Non-pigmented ciliary epithelial cell (primary cell): ENCODE results near the gene ADAMTSL1.

Experiments used
- DNase-seq: peaks from one replicate; pipeline ENCODE4 v3.0.0-alpha.2; 2010; ENCODE audit warnings: low read depth

Gene ADAMTSL1

GRCh38 chr9:18499062-18499461 lies 25.1 kb downstream of the ADAMTSL1 start:
- DNase-seq = no peak

GRCh38 chr9:18499980-18500379 lies 26.0 kb downstream of the ADAMTSL1 start:
- no peak for DNase-seq

DNA sequence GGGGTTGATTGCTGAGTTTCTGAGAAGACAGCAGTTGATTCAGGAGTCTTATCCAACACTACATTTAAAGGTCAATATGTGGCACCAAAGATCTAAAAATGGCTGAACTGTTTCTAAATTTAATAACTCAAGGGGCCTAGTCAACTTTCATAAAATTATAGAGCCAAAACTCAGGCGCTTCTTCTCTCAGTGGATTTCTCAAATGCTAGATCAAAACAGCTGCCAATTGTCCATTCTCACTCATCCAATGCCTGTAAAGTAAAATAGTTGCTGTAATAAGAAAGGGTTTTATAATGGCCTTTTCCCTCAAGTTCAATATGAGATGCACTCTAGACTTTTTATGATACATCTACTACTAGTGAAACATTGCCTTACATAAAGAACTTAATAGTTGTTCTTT lies 26.5 kb downstream of the ADAMTSL1 start:
- DNase-seq = no peak

DNA sequence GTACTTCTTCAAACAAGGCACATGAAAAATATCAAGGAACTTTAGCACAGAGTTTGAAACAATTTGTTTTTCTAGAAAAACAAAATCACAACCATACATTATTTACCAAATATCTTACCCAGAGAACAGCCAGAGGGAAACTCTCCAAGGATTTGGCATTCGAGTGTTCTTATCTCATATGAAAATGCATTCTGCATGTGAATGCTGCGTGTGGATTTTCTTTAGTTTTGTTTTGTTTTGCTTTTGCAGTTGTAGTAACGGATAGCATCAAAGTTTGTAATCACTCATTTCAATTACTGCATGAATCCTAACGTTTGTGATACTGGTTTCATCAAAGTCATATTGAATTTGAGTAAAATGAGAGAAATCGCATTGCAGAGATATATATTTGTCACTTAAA lies 28.0 kb downstream of the ADAMTSL1 start:
- no peak for DNase-seq

- no peak for DNase-seq
These were observed 28.6 kb downstream of the ADAMTSL1 start for GRCh38 chr9:18502546-18502945.

GRCh38 chr9:18504707-18505106 lies 30.8 kb downstream of the ADAMTSL1 start:
- DNase-seq = no peak

DNA sequence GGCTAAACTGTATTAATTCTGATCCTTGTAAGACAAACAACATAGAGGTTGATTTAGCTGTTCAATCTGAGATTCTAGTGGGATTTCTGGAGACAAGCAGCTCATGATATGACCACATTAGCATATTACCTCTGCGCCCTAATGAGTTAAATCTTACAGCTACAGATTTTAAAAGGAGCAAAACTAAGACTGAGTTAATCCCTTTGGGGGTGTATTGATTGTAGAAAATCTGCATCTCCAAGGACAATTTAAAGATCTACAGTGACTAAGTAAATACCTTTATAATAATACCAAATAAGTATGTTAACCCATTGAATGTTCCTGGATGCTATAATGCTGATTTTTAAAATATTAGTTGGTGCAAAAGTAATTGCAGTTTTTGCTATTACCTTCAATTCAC lies 33.2 kb downstream of the ADAMTSL1 start:
- DNase-seq = no peak

- no peak for DNase-seq
These were observed 42.6 kb downstream of the ADAMTSL1 start for GRCh38 chr9:18516514-18516913.

DNA sequence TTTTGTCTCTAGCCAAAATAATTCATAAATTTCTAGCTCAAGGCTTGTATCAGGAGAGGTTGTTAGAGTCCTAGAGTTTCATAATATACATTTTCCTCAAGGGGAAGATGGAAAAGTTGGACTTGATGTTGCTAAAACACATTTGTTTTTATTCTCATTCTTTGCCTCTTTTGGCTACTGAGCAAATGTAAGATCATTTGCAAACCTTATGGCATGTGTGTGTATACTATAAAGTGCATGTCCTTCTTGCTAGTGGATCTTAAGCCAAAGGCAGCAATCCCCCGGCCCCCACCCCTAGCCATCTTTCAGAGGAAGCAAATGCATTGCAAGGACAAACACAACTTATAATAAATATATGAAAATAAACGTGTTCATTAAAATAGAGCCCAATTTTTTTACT lies 43.0 kb downstream of the ADAMTSL1 start:
- DNase-seq = no peak

DNA sequence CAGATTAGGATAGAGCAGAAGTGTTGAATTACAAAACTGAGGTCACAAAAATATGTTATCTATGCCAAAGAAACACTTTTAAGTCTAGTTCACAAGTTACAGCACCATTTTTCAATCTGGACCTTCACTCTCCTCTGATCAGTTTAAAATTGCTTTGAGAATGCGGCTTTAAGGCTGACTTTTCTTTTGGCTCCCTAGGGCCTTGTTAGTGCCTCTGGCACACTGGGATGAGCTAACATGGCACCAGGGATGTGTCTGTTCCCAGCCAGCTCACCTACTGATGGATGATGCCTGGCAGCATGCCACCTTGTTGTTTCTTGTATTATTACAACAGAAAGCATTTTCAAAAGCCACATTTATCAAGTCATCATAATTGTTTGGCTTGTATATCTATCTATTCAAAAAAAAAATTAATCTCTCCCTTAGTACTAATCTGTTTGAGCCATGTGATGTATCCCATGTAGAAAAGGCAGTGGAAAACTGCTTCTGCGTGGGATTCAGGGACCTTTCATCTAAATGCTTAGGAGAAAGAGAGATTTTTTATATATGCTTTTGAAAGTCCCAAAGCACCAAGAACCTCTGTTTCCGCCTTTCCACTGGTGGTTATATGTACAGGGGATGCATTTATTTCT lies 46.6 kb downstream of the ADAMTSL1 start:
- DNase-seq = no peak

DNA sequence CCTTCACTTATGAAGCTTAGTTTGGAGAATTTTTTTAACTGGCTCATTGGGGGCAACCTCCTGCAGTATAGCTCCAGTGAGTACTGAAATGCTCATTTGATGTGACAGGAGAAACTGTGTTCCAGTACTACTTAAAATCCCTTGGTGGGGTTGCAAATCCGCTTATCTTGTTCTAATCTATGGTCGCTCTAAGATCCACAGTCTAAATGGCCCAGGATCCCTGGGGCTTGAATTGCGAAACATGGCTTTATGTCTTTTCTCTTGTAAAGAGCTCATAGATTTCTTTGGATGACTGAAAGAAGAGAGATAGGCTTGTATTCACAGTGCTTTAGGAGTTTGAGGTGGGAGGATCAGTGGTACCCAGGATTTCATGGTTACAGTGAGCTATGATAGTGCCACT lies 52.7 kb downstream of the ADAMTSL1 start:
- DNase-seq = no peak

DNA sequence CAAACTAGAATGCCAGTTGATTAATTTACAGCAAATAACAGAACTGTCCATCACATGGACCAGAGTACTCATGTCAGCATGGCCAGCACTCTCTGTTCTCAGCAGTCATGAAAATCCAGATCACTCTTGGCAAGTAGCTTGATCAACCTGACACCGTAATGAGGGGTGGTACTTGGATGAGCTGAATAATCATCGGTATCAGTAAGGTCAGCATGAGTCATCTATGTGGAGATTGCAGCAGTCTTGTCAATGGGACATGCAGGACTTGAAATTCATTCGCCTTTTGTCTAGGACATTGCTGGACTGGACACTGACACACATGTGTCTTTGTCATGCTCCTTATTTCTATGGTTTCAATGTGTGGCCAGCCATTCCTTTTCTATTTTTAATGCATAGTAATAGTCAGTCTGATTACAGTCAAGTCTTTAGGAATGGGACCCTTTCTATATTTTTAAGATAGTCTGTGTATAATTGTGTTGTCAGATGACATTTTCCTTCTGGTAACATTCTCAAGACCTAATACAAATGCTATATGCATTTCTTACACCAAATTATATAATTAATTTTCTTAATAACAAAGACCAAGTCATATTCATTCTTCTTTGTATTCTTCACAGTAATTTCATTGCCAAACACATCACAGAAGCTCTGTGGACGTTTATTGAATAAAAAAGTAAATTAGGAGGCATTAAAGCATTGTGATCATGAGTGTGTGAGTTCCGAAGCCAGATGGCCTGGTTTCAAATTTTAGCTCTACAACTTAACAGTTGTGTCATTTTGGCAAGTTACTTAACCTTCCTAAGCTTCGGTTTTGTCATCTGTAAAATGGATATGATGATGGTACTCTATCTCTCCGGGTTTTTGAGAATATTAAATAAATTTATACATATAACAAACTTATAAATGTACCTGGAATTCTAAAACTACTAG lies 57.4 kb downstream of the ADAMTSL1 start:
- no peak for DNase-seq

DNA sequence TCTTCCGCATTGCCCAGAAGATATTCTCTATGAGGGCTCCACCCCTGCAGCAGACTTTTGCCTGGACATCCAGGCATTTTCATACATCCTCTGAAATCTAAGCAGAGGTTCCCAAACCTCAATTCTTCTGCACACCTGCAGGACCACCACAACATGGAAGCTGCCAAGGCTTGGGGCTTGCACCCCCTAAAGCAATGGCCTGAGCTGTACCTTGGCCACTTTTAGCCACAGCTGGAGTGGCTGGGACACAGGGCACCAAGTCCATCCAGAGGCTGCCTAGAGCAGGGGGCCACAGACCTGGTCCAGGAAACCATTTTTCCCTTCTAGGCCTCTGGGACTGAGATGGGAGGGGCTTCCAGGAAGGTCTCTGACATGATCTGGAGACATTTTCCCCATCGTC lies 60.7 kb downstream of the ADAMTSL1 start:
- no peak for DNase-seq

DNA sequence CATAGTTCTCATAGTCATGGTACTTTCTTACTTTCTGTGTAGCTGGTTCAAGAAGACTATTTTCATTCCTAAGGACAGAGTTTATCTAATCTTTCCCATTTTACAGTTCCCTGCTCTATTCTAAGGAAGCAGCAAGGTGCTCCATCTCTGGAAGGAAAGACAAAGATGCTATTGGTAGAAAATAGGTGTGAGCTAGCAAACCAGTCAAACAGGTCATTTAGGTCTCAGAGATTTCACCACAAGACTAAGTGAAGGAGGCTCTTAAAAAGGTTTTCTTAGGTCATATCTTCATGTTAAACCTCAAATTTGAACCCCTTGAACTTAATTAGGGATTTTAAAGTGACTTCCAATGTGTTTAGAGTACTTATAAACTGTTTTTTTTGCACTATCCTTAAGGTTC lies 62.6 kb downstream of the ADAMTSL1 start:
- no peak for DNase-seq

- no peak for DNase-seq
These were observed 65.3 kb downstream of the ADAMTSL1 start for GRCh38 chr9:18539203-18539693.

DNA sequence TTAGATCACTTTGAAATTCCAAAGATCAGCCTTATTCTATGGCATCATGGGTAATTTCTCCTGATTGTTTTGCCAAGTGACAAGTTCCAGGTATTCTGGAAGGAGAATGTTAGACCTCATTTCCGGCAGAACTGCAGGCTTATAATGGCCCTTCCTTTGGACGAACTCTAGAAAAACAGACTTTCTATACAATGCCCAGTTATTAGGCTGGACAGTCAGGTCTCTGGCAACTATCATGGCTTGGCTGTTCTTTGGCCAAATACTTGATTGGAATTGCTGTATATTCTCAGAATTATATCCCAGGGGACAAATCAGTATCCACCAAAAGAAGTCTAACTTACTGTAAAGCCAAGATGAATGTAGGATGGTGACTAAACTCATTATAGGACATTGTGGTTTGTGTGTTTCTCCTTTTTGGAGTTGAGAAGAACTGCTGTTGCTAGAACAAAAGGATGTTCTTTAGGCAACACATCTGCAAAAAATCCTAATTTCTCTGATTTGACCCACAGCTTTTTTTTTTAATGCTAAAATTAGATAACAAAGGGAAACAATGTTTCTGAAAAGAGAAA lies 69.0 kb downstream of the ADAMTSL1 start:
- DNase-seq = no peak

GRCh38 chr9:18543406-18544192 lies 69.6 kb downstream of the ADAMTSL1 start:
- peak; percentile 50 for DNase-seq

GRCh38 chr9:18544456-18544855 lies 70.5 kb downstream of the ADAMTSL1 start:
- no peak for DNase-seq

DNA sequence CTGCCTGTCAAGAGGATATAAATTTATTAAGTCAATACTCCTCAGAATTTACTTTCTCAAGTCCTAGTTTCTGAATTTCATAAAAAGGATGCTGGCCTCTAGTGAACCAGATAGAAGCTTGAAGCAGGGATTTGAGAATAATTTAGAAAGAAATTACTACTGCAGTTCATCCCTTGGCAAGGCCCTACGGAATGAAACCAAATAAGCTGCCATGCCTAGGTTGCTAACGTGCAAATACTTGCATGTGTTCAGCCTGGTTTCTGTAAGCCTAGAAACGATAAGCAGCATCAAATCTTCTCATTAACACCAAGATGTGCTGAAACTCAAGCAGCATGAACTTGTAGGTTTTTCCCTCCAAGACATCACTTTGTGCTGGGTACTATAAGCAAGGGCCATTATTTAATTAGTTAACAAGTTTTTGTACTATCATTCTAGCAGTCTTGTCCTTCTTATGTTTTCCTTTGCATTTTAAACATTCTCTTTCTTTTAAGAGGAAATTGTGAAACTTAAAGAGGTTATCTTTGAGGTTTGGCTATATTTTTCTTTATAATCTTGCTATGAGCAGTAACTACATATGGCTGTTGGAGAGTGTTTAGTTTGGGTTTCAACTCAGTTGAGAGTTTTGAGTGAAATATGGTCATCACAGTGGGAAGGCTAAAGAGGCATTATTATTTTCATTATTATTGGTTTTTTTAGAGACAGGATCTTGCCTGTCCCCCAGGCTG lies 71.8 kb downstream of the ADAMTSL1 start:
- no peak for DNase-seq

DNA sequence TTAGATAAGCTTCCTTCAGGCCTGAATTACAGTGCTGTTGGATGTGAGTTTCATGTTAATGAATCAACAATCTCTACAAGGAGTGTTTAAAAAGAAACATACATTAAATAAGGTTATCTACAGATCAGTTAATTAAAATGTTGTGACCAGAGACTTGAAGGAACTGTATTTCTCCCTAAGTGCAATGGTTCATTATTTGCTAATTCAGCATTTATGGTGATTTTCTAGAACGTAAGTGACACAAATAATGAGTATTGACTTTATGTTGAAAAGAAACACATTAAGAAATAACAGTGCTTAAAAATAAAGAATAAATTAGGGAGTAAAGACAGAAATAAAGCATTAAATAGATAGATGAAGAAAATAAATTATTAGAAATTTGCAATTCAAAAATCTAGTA lies 74.5 kb downstream of the ADAMTSL1 start:
- no peak for DNase-seq

GRCh38 chr9:18549772-18550171 lies 75.8 kb downstream of the ADAMTSL1 start:
- no peak for DNase-seq

DNA sequence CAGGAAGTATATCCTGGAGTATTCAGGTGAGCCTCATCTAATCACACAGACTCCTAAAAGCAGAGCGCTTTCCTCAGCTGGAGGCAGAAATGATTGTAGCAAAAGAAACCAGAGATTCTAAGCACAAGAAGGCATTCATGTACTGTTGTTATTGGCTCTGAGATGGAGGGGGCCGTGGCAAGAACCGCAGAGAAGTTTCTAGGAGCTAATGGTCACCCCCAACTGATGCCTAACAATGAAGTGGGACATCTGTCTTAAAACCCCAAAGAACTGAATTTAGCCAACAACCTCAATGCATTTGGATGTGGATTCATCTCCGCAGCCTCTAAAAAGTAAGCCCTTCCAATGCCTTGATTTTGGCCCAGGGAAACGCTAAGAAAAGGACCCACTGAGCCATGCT lies 76.3 kb downstream of the ADAMTSL1 start:
- no peak for DNase-seq
